Renal pelvis (tissue), 4 donors: ENCODE measurements around the gene KCTD10. TPM values are rescaled to one million over a fixed set of nuclear protein-coding genes. Genes with fewer than 3 reads are reported as not detected.
"Not testable (repeated sequence)": the region's sequence is repeated elsewhere in the genome, so short reads cannot be mapped to it uniquely, and the experiment has no call there.

Experiments used
- DNase-seq: peaks from one replicate; pipeline ENCODE4 v3.0.0-alpha.2; 2013
- polyA plus RNA-seq, 3 donors: library from polyadenylated mRNA; unstranded; fragments of 120-200 nt; gene quantifications; one replicate each; pipeline ENCODE4 v1.2.1, GENCODE V29; 2013; ENCODE audit not compliant: insufficient read length in 3 of 3

The KCTD10 gene
- polyA plus RNA-seq, 3 donors = 44.1 to 60.3 (median 50.7) TPM

DNA sequence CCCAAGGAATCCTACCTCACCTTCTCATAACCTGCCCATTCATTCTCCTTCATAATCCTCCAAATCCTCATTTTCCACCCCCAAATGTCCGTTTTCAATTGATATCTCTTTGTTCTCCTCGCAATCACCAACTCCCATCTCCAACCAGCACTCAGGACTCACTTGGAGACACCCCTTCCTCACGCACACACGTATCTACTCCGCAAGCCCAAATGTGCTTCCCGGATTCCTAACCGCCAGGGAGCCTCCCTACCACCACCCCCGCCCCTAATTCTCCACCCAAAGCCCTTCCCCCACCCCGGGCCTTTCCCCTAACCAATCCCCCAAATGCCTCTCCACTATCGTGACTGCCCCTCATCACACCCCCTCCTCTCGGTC, 304 bp downstream of the KCTD10 start:
- no peak for DNase-seq

DNA sequence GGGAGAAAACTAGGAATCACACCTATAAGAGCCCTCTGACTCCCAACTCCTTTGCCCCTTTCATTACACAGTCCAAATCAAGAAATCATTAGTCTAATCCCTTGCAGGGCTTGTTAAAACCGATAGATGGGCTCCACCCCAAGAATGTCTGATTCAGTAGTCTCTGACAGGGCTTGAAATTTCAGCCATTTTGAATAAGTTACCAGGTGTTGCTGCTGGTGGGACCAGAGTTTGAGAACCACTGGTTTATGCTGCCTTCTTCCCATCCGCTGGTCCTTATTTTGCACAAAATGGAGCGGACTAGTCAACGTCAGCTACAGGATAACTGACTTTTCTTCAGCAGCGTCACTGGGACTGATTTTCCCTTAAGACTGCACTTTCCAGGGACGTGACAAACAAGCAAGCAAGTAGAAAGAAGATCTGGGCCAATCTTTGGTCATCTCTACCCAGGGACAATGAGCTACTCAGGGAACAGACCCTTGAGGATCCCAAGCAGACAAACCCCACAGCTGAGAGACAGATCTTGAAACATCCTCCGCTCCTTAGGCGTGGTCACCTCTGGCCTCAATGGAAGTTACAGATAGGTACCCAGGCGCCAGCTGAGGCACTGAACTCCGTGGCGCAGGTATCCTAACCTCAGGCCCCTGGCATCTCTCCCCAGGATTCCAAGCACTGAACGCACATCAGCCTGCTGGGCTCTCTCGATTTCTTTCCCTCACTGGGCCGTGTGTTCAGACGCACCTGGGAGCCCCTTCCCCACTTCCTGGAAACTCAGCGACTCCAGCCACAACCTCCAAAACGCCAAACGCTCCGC, 900 bp downstream of the KCTD10 start:
- no peak for DNase-seq

DNA sequence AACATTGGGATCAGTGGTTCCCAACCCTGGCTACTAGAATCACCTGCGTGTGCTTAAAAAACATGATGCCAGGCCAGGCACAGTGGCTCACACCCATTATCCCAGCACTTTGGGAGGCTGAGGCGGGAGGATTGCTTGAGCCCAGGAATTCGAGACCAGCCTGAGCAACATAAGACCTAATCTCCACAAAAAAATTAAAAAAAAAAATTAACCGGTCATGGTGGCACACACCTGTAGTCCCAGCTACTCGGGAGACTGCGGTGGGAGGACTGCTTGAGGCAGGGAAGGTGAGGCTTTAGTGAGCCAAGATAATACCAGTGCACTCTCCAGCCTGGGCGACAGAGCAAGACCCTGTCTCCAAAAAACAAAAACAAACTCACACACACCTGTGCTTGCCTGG, 2.0 kb downstream of the KCTD10 start:
- DNase-seq = no peak

DNA sequence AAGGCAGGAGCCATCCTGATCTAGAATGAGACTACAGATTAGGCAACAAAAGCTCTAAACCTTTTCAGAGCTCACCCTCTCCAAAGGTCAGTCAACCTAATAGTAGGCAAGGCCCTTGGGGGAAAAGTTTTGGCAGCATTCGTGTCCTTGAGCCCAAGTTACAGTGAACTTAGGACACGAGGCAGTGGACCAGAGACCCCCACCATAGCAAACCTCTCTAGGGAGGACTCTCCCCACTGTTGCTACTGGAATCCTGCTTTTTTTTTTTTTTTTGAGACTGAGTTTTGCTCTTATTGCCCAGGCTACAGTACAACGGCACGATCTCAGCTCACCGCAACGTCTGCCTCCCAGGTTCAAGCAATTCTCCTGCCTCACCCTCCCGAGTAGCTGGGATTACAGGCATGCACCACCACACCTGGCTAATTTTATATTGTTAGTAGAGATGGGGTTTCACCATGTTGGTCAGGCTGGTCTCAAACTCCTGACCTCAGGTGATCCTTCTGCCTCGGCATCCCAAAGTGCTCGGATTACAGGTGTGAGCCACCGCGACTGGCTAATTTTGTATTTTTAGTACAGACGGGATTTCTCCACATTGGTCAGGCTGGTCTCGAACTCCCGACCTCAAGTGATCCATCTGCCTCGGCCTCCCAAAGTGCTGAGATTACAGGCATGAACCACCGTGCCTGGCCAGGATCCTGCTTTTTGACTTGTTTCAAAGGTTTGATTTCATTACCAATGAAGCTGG, 3.4 kb downstream of the KCTD10 start:
- not testable (repeated sequence) for DNase-seq

DNA sequence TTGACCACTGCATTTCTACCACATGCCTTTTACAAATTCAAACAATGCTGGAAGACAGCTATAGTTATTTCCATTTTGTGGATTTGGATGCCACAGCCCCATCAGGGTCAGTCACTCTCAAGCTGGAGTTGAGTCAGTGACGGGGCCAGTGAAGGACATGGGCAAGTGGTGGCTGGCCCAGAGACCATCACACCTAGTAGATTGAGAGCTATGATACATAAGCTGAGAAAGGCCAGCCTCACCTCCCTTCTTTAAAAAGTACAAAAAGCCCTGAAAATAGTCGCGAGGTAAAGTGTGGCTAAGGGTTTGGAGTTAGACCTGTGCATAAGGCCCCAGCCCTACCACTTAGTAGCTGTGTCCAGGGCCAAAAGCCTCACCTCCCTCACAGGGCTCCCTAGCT, 4.1 kb downstream of the KCTD10 start:
- DNase-seq = no peak

DNA sequence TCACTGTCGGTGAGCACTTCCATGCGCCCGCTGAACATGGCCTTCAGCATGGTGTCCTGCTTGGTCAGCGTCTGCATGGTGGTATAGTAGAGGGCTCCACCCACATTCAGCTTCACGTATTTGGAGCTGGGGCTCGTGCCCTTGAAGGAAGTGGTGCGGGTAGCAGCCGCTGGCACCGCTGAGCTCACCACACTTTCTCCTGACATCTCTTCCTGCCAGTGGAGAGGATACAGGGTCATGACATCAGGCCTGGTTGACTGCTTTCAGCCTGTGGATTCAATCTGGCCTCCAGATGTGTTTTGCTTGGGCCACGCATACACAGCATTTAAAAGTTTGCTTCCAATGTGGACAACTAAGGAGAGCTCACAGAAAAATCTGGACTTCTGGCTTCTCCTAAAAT, 7.6 kb downstream of the KCTD10 start:
- DNase-seq = no peak

DNA sequence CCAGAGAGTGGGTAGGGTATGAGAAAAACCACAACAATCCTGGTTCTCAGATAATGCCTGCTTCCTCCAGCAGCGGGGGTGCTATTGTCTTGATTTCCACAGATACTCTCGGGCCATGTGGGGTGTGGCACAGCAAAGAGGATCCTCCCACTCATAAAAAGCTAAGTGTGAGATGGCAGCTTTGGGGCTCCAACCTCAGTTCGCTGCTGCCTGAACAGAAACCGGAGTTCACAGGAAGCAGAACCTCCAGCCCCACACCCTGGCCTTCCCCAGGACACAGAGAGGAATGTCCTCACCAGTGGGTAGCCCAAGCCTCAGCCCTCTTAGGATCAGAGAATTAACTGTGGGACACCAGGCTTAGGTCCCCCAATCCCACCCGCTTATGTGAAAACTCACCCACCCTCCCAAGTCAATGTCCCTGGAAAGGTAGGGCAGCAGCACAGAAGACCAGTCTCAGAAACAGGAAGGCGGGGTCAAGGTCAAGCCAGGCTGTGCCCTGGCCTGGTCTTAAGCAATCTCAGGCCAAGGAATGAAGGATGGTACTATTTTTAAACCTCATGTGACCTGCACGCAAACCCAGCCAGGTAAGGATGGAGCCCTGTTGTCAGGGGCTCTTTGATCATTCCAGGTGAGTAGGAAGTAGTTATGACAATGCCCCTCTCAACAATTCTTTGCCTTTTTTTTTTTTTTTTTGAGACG, 9.0 kb downstream of the KCTD10 start:
- no peak for DNase-seq

DNA sequence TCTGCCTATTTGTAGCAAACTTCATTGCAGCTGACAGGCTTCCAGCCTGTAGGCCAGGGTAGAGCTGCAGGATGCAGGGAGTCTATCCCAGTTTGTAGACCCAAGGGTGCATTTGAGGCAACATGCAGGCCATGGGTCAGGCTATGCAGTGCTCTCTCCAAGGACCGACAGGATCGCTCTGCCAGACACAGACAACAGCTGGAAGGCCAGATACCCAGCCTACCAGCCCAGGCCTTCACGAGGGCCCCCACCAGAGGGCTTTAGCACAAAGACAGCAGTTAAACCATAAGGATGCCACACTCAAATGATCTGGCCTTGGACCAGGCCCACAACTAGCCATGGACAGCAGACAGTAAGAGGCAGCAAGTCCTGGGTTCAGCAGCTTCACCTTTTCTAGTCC, 10.3 kb downstream of the KCTD10 start:
- no peak for DNase-seq

DNA sequence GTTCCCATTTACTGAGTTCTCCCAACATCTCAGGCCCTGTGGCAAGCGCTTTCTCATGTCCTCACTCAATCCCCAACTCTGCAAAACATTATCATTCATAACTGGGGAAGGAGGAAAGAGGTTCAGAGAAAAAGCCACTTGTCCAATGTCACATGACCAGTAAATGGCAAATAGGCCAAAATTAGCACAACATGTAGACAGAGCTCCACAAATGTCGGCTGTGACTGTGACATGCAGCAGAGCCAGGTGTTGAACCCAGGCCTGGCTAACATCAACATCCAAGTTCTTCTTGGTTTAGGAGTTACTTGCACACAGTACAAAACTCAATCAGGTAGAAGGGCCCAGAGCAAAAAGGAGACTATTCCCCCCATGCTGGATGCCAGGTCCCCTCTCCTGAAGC, 10.8 kb downstream of the KCTD10 start:
- no peak for DNase-seq

DNA sequence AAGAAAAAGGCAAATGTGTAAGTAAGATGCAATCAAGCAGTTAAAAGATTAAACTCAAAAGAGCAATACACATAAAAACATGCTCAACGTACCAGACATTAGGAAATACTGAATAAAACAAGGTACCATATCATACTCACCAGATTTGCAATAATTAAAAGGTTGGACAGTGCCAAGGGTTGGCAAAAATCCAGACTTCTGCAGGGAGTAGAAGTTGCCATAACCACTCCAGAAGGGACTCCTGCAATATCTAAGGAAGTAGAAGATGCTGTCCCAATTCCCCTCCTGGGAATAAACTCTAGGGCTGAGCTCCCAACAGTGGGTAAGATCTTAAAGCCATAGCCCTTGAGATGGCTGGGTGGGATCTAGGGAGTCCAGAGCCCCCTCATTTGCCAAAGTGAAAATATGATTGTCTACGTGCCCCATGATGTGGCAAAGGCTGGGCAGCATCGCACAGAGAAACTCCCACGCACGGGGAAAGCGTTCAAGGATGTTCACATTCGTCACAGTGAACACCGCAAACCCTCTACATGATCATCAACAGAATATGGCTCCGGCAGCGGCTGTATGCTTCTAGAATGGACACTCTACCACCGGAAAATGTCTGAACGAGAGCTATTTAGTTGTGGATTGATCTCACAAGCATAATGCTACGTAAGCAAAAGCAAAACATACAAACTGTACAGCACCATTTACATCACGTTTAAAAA, 12.3 kb downstream of the KCTD10 start:
- no peak for DNase-seq

DNA sequence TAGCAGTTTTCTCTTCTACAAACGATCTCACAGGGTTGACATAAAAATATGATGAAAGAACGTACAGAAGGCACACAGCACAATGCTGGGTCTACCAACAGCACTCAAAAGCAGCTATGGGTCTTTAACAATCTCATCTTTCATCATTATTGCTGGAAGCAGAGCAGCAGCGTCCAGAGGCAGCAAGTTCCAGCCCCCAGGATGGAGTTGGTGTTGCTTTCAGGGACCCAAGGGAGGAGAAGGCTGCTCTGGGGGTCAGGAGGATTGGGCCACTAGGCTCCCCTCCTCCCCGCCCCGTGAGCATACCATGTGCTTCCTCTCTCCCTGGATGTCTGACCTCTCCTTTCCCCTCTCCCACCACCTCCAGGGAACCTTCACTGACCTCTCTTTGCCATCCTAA, 13.3 kb downstream of the KCTD10 start:
- no peak for DNase-seq

DNA sequence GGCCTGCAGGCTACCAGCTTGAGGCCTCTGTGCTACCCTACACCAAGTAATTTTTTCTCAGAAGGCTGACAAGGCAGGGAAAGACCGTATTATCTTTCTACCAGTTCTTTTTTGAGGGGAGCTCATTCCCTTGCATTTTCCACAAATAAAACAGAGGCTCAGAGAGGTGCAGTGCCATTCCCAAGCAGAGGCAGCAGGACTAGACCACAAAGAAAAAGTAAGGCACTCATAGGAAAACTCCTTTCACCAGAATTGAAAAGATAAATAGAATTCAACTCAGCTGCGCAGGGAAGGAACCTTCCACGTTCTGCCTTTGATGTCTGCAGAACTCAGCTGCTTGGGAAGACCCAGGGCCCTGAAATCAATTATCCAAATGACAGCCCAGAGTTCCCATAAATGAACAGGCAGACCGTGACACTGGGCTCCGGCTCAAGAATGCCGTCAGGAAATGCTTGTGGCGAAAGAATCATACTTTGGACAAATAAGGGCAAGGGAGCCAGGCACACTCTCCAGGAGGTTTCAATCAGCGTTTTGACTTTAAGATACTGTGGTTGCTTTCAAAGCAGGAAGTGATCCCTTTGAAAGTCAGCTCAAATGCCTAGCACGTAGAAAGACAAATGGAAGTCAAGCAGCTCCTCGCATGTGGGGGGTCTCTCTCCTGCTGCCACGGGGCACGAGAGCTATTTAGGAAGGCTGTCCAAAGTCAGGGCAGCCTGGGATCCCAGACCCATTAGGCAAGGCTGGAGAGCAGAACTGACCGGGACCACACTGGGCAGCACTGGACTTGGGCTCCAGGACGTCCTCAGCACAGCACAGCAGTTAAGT, 14.0 kb downstream of the KCTD10 start:
- peak; percentile 95 for DNase-seq

DNA sequence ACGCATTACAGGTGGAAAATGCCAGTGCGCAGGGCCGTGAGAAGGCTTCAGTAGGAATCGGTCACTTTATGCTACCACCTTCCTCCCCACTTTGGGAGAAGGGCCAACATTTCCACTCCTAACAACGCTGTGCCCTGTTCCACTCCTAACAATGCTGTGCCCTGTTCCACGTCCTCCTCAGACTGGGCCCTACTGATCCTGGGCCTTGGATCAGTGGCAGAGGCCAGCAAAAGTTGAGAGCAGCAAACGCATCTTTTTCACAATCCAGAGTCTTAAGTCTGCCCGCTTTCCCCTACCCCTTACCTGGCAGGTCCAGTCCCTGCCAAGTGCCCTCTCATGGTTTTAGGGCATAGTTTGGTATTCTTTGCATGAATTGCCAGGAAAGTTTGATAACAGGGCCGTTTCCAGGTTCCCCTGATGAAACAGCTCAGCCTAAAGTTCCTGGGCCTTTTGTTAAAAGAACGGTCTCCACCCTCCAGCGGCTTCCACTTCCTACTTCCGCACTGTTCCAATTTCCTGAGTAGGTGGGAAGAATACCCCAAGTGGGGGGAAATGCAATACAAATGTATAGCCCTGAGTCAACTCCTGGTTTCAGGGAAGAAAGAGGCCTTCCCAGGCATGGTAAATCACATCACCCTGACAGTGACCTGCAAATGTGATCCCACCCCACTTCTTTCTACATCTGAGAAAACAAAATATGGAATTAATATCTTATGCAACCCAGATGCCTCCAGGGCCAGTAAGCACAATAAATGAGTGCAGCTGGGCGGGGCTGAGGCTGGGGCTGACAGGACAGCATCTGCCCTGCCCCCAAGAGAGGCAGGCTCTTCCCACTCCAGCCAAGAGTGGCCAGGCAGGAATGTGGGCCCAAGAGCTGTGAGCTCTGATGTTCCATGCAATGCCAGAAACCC, 15.0 kb downstream of the KCTD10 start:
- peak; percentile 77 for DNase-seq

DNA sequence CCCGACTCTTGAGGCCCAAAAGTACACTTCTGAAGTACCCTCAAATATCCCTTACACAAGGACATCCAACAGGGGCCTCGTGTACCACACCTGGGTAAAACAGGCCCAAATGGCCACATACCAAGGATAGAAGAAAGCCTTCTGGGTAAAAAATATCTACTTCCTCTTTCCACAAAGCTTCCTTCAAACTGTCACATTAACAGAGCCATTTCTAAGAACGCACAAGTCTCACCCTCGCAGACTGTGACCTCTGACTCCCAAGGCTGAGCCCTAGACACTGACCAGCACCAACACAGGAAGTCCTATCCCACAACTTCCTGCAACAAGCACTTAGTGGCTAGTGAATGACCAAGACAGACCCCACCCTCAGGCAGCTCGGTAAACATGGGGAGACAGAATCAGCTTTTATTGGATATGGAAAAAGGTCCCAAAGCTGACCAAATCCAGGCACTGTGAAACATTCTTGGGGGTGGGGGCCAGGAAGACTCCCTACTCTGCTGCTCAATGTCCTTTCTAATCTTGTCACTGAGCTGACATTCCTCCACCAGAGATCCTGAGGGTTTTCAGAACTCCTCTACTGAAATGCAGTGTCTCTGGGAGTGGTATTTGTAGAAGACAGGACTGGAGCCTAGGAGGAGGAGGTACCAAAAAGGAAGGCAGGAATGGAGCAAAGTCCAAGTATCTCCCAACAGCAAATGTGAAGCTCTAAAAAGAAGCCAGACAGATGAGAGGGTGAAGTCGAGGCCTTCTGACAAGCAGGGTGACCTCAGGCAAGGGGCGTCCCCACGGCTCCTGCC, 15.9 kb downstream of the KCTD10 start:
- DNase-seq = no peak

DNA sequence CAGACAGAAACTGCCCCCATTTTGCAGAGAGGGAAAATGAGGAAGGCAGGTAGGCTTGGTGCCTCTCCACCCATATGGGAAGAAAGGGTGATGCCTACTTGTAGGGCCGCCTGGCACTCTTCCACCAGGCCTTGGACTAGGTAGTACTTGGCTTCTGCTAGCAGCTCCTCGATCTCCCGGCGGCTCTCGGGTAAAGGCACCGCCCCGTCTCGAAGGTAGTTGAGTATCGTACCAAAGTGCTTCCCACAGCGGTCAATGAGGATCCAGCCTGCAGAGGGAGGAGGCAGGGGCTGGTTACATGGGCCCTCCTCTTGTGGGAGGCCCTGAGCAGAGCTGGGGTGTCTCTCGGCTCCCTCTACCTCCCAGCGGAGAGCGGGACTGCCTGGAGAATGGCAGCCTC, 16.6 kb downstream of the KCTD10 start:
- DNase-seq = no peak

DNA sequence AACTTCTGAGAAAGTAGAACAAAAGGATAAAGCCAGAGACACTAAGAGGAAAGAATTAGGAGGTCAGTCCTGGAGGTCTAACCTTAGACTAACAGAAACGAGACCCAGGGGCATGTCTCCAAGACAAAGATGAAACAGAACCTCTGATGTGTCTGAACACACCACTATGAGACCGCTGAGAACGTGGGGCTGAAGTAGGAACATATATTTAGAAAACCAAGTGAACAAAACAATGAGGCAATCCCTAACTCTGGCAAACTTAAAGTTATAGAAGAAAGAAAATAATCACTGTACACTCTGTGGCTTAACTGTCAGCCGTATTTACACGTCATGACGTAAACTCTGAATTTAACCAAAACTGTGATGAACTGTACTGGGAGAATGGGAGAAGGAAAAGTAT, 17.9 kb downstream of the KCTD10 start:
- no peak for DNase-seq

DNA sequence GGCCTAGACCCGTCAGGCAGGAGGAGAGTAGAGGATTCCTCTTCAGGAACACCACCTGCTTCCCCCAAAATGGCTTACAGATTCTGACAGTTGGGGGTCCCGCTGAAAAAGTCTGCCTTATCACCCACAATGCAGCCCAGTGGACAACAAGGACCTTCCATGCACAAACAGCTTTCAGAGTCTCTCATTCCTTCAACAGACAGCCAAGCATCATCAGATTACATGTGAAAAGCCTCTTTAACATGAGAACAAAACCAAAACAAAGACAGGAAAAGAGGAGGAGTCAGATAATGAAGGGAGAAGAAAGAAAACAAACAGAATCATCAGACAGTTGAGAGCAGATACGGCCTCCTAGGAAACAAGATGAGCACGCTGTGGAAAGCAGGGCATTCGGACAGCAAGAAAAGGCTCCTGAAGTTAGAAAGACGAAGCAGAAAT, 18.3 kb downstream of the KCTD10 start:
- DNase-seq = peak; percentile 52

DNA sequence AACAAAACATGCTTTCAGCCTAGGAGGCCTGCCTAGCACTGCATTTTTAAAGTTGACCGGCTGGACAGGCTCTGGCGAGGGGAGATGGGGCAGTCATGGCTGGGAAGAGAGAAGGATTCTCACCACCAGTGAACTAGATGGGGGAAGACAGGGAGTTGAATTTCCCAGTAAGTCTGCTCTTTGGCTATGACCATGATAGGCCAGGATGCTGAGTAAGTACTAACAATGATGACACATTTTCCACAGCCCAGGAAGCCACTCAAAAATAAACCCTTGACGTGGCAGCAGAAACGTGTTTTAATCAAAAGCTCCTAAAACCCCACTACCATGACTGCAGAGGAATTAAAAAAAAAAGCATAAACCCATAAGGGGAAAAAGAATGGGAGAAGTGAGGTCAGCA, 19.0 kb downstream of the KCTD10 start:
- DNase-seq = no peak

DNA sequence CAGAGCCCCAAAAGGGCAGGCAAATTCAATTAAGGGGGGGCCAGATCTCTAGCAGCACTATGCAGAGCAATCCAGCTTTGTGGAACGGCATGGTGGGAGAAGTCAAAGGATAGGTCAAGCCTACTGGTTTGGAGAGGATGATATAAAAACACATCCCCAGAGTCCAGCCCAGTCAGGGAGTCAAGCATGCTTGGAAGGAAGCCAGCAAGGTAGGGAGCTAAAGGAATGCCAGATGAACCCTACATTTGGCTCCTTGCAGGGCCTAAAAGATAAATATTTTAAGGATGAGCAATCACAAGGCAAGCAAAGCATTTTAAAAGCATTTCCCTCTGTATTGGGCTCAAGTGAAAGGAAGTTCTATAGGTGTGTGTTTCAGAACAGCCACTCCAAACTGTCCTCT, 21.4 kb downstream of the KCTD10 start:
- DNase-seq = no peak
